Measurements from ENCODE around the gene MPDZ.

The MPDZ gene

DNA sequence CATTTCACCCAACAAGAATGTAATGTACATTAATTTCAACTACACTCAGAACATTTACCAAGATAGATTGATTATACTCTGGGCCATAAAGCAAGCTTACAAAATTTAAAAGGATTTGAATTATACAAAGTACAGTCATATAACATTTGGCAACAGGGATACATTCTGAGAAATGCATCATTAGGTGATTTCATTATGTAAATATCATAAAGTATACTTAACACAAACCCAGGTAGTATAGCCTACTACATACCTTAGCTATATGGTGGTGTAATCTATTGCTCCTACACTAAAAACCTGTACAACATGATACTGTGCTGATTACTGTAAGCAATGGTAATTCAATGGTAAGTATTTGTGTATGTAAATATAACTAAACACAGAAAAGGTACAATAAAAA, 202.9 kb downstream of the MPDZ start:
- no peak for DNase-seq

DNA sequence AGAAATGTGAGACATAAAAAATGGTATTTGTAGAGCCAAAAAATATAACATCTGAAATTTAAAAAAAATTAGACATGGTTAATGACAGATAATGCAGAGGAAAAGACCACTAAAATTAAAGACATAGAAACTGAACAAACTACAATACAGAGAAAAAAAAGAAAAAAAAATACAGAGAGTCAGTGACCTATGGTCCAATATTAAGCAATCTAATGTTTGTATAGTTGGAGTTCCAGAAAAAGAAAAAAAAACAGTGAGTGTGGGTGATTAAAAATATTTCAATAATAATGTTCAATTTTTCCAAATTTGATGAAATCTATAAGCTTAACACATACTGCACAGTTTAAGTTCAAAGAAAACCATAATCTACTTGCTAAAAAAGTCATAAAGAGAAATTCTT, 207.6 kb downstream of the MPDZ start:
- DNase-seq: no peak

DNA sequence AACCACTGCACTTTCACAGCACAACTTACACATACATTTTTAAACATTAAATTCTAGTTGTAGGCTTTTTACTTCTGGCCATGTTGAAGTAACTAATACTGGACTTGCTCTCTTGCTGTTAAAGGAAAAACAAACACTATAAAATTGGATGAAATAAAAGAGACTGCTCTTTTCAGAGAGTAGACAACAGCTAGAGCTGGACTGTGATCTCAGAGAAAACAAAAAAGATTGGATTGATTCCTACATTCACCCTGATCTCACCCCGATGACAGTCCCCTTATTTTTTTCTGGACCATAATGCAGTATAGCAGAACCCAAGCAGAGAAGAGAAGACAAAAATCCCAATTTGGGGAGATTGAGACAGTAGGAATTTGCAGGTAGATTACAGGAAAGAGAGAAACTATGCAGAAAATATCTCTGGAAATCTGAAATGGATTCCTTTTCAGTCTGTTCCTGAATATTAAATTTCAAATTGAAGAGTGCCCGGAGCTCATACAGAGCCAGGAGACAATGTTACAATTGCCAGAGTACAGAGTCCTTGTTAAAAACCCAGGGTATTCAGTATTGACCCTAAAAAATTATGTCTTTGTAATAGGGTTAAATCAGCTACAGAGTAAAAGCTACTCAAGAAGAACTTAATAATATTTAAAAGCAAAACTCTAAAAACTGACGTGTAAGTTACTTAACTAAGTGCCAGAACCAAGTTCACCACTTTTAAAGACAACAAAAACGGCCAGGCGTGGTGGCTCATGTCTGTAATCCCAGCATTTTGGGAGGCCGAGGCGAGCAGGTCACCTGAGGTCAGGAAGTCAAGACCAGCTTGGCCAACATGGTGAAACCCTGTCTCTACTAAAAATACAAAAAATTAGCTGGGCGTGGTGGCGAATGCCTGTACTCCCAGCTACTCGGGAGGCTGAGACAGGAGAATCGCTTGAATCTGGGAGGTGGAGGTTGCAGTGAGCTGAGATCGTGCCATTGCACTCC, 208.6 kb downstream of the MPDZ start:
- no peak for DNase-seq

DNA sequence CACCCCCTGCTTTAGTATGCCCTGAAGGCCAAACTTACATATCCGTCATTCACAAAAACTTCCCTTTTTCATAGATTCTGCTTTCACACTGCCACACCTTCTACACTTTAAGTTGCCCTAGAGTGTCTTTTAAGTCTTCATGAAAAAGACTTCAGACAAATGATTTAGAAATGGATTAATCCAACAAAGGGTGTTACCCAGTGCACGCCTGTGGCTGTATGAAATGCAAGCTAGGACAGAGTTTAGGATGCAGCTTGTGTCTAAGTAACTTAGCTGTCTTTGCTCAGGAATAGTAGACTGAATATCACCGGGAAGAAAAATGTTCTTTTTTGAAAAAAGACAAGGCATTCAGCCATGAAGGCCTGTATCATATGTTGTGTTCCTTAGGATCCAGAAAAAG, 210.0 kb downstream of the MPDZ start:
- no peak for DNase-seq

DNA sequence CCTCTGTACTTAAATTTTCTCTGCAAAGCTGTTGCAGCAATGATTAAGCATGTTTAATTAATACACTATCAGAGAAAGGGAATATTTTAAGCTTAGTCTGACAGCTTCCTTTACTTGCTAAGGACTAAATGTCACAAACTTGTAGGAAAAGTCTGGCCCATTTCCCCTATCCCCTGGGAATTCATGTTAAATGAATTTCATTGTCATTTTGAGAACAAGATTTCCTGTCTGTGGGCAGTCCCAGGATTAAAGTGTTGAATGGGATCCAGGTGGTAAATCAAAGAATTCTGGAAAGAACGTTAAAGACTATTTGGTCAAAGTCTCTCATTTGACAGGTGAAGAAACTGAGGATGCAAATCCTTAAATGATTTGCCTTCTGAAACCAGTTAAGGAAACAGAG, 214.8 kb downstream of the MPDZ start:
- no peak for DNase-seq

DNA sequence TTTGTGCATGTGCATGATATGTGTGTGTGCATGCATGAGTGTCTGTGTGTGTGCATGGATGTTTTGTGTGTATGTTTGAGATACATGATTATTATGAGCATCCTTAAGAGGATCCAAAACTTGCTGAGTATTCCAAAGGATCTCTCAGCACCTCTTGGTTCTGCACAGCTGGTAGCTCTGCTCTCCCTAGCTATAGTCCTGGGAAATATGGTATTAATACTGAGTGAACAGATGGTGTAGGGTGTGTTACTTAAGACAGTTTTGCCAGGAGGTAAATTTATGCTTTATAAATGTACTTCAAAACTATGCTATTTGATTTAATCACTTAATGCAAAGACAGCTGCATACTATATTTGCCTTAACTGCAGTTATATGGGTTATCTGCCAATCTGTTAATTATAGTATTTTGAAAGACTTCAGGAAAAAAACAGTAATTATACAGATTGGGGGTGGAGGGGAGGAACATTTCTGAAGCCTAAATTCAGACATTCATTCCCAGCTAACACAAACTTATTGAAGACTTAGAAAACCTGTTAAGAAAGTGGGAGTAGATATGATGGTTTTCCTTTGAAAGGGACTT, 215.5 kb downstream of the MPDZ start:
- no peak for DNase-seq

DNA sequence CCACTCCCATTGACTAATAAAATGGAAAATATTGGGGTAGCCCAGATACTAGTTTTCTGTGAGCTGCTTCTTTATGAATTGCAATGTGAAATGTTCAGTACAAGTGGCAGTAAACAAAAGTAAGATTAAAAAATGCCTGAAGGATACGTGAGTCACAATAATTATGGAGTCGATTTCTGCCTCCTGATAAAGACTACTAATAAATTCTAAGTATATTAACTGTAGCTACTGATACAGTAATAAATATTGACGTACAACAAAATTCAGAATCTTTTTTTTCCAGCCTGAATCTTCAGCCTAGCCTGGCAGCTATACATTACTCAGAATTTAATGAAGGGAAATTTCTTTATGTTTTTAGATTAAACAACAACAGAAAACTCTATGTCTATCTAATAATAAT, 218.1 kb downstream of the MPDZ start:
- no peak for DNase-seq

Data from right hindlimb (tissue), 1 donor.